ENCODE data around the gene C9orf50.
A peak's percentile ranks its signal among the peaks of the same experiment; 100 is the strongest.

The C9orf50 gene

GRCh38 chr9:129624168-129624759 is 3.4 kb upstream of the C9orf50 start:
- Histone ChIP-seq H3K4me3 (ENCODE audit: severe bottlenecking) (no peak overlapping the region), H3K9me3 (ENCODE audit: severe bottlenecking) (no peaks in the 10 kb centered on the region), H3K4me1 (ENCODE audit: insufficient read depth, poor library complexity, severe bottlenecking) (peaks cover 18% of the 10 kb centered on the region), H3K36me3 (ENCODE audit: low read depth) (peaks cover 19% of the 10 kb centered on the region; the same call in 1 of the 2 replicates), H3K27me3 (ENCODE audit: insufficient read depth, poor library complexity, severe bottlenecking) (no peaks in the 10 kb centered on the region), H3K27ac (ENCODE audit: poor library complexity, severe bottlenecking) (peak overlapping the region; percentile 61)
- DNase-seq (ENCODE audit: low spot score) (no peak), ATAC-seq (ENCODE audit: low read depth) (no peak)
- TF ChIP-seq CTCF (IDR thresholded peaks at IDR 0.05; ENCODE audit: poor library complexity, severe bottlenecking) = peak; percentile 91

DNA sequence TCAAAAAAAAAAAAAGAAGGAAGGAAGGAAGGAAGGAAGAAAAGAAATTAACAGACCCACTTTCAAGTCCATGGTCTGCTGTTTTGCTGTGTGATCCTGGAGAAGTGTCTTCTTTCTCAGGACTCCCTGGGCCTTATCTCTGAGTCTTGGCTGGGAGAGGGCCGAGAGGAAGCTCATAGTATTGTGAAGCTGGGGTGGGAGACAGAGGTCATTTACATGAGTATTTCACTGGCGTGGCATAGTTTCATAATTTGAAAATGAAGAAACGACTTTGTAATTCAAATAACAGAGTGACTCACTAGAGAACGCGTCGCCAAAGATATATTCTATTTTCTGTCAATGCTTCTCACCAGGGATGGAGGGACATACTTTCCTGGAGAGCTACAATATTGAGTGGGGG is 2.4 kb upstream of the C9orf50 start:
- no peak for ATAC-seq (ENCODE audit: low read depth)
- H3K9me3 ChIP-seq (ENCODE audit: severe bottlenecking) = no peaks in the 10 kb centered on the region
- H3K27ac ChIP-seq (ENCODE audit: poor library complexity, severe bottlenecking) = no peak overlapping the region
- no peaks in the 10 kb centered on the region for H3K27me3 ChIP-seq (ENCODE audit: insufficient read depth, poor library complexity, severe bottlenecking)
- TF ChIP-seq CTCF (IDR thresholded peaks at IDR 0.05; ENCODE audit: poor library complexity, severe bottlenecking) = no peak
- H3K36me3 ChIP-seq (ENCODE audit: low read depth) = peaks cover 10% of the 10 kb centered on the region; the same call in 1 of the 2 replicates
- peaks cover 18% of the 10 kb centered on the region for H3K4me1 ChIP-seq (ENCODE audit: insufficient read depth, poor library complexity, severe bottlenecking)
- no peak for DNase-seq (ENCODE audit: low spot score)
- H3K4me3 ChIP-seq (ENCODE audit: severe bottlenecking) = no peak overlapping the region

DNA sequence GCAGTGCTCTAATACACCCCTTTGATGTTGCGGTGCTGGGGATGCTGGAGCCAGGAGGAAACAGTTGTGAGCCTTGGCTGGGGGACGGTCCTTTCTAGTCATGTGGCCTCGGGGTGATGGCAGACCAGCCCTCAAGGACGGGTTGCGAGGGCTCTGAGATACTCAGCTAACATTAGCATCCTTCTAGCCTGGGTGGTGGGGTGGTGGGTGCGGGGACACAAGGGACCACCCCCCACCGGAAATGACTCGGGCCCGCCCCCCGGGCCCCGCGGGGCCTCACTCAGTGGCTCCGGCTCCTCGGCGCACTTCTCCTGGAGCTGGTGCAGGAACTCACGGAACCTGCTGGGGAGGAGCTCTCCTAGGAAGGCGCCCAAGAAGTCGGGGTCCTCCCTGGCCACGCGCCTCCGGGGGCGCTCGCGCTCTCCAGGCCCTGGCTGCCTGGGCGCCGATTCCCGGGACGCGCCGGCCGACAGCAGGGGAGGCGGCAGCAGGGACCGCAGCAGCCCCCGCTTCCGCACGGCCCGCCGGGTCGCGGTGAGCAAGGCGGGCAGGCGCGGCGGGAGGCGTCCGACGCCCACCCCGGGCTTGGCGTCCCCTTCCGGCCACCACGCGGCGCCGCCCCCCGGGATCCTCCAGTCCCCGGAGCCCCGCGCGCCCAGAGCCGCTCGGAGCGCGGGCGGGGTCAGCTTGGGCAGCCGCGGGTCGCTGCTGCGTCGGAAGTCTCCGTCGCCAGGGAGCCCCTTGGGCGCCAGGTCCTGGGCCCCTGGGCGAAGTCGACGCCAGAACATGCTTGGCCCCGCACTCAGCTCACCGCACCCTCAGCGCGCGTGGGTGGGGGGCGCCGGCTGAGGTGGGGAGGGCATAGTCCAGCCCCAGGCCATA is 873 bp downstream of the C9orf50 start:
- H3K27ac ChIP-seq (ENCODE audit: poor library complexity, severe bottlenecking) = no peak overlapping the region
- H3K4me1 ChIP-seq (ENCODE audit: insufficient read depth, poor library complexity, severe bottlenecking) = peaks cover 8% of the 10 kb centered on the region
- peak; percentile 39 for ATAC-seq (ENCODE audit: low read depth)
- no peak for DNase-seq (ENCODE audit: low spot score)
- no peaks in the 10 kb centered on the region for H3K36me3 ChIP-seq (ENCODE audit: low read depth)
- H3K4me3 ChIP-seq (ENCODE audit: severe bottlenecking) = peak overlapping the region; percentile 37
- H3K27me3 ChIP-seq (ENCODE audit: insufficient read depth, poor library complexity, severe bottlenecking) = no peaks in the 10 kb centered on the region
- no peaks in the 10 kb centered on the region for H3K9me3 ChIP-seq (ENCODE audit: severe bottlenecking)
- peak; percentile 52 for TF ChIP-seq CTCF (IDR thresholded peaks at IDR 0.05; ENCODE audit: poor library complexity, severe bottlenecking)

- ATAC-seq (ENCODE audit: low read depth) = peak; percentile 74
- no peak overlapping the region for H3K4me3 ChIP-seq (ENCODE audit: severe bottlenecking)
- H3K27ac ChIP-seq (ENCODE audit: poor library complexity, severe bottlenecking) = no peak overlapping the region
- H3K36me3 ChIP-seq (ENCODE audit: low read depth) = no peaks in the 10 kb centered on the region
- H3K9me3 ChIP-seq (ENCODE audit: severe bottlenecking) = no peaks in the 10 kb centered on the region
- H3K27me3 ChIP-seq (ENCODE audit: insufficient read depth, poor library complexity, severe bottlenecking) = no peaks in the 10 kb centered on the region
- H3K4me1 ChIP-seq (ENCODE audit: insufficient read depth, poor library complexity, severe bottlenecking) = no peaks in the 10 kb centered on the region
- peak; percentile 42 for TF ChIP-seq CTCF (IDR thresholded peaks at IDR 0.05; ENCODE audit: poor library complexity, severe bottlenecking)
- no peak for DNase-seq (ENCODE audit: low spot score)
These were observed 3.7 kb downstream of the C9orf50 start for GRCh38 chr9:129617167-129617566.

Measured in RWPE2 (cell line).